ACC112 (cell line): ENCODE data around the gene LMO7.
"Not testable (repeated sequence)": the region's sequence is repeated elsewhere in the genome, so short reads cannot be mapped to it uniquely, and the experiment has no call there.

Experiments used
- H2AFZ ChIP-seq: fragments of 200-600 bp; sonication (generic); one replicate; pipeline ENCODE4 v1.6.0; 2017; ENCODE audit warnings: antibody characterized with exemption, low read length; ENCODE audit not compliant: unreplicated experiment
- H3K27ac ChIP-seq: fragments of 200-600 bp; sonication (generic); 2 replicates; pipeline ENCODE4 v1.5.1; 2014; ENCODE audit warnings: low read depth, mild to moderate bottlenecking, antibody characterized with exemption, low read length, moderate library complexity
- H3K27me3 ChIP-seq: fragments of 200-600 bp; sonication (generic); 2 replicates; pipeline ENCODE4 v1.6.1; 2014; ENCODE audit warnings: mild to moderate bottlenecking, antibody characterized with exemption, low read length, moderate library complexity, mixed read lengths; ENCODE audit not compliant: insufficient read depth
- H3K36me3 ChIP-seq: fragments of 200-600 bp; sonication (generic); 2 replicates; pipeline ENCODE4 v1.6.1; 2016; ENCODE audit warnings: mild to moderate bottlenecking, antibody characterized with exemption, low read length, moderate library complexity, mixed read lengths; ENCODE audit not compliant: insufficient read depth
- H3K4me1 ChIP-seq: fragments of 200-600 bp; sonication (generic); one replicate; pipeline ENCODE4 v1.6.1; 2016; ENCODE audit warnings: low read length, mixed read lengths; ENCODE audit not compliant: insufficient read depth, unreplicated experiment, control insufficient read depth
- H3K4me3 ChIP-seq: fragments of 200-600 bp; sonication (generic); 2 replicates; pipeline ENCODE4 v1.5.1; 2014; ENCODE audit warnings: mild to moderate bottlenecking, low read depth, low read length
- H3K79me2 ChIP-seq: fragments of 200-600 bp; sonication (generic); one replicate; pipeline ENCODE4 v1.6.0; 2016; ENCODE audit warnings: low read length; ENCODE audit not compliant: control insufficient read depth, unreplicated experiment, insufficient read depth

Gene LMO7

DNA sequence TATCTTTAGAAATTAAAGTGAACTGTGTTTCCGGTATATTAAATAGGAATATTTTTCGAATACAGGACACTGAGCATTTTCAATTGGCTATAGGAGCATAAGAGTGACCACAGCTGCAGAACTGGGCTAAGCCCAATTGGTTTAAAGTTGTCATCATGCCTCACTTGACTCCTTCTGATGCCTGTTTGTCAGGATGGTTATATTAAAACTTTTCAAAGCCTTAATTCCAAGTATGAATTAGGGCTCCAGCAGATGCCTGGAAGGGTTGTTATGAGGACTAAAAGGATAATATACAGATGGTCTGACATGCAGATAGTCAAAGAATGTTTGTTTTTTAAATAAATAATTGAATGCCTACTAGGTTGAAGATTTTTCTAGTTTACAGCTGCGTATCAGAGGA lies 100.0 kb downstream of the LMO7 start:
- H3K27ac ChIP-seq: no peak overlapping the region
- H3K36me3 ChIP-seq: no peaks in the 10 kb centered on the region
- peaks cover 39% of the 10 kb centered on the region for H3K79me2 ChIP-seq
- H3K4me1 ChIP-seq: peaks cover 15% of the 10 kb centered on the region
- no peaks in the 10 kb centered on the region for H3K27me3 ChIP-seq
- no peak overlapping the region for H2AFZ ChIP-seq
- no peak overlapping the region for H3K4me3 ChIP-seq

DNA sequence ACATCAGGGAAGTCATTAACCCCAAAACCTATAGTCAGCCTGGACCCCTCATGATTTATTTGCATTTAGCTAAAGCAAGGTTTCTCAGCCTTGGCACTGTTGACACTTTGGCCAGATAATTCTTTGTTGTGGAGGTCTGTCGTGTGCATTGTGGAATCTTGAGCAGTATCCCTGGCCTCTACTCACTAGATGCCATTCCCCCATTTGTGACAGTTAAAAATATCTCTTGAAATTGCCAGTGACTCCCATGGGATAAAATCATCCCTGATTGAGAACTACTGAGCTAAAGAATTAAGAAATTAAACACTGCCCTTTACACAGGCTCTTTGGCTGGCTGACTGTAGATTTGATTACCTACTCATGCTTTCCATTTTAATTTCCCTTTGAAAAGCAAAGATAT lies 102.7 kb downstream of the LMO7 start:
- peak overlapping the region; percentile 36; the same call in 1 of the 2 replicates for H3K27ac ChIP-seq
- no peaks in the 10 kb centered on the region for H3K27me3 ChIP-seq
- H2AFZ ChIP-seq: no peak overlapping the region
- H3K4me3 ChIP-seq: no peak overlapping the region
- H3K79me2 ChIP-seq: peaks cover 37% of the 10 kb centered on the region
- H3K36me3 ChIP-seq: 0 out of 2 replicates have a peak, but pooled peaks cover 7% of the 10 kb centered on the region
- peaks cover 15% of the 10 kb centered on the region for H3K4me1 ChIP-seq

GRCh38 chr13:75739244-75739868 lies 103.2 kb downstream of the LMO7 start:
- Histone ChIP-seq H3K79me2 (peaks cover 34% of the 10 kb centered on the region), H3K27ac (peak overlapping the region; percentile 36; the same call in 1 of the 2 replicates), H3K36me3 (0 out of 2 replicates have a peak, but pooled peaks cover 7% of the 10 kb centered on the region), H3K27me3 (no peaks in the 10 kb centered on the region), H3K4me3 (no peak overlapping the region), H3K4me1 (peaks cover 20% of the 10 kb centered on the region), H2AFZ (peak overlapping the region; percentile 18)

- Histone ChIP-seq H3K79me2 (peaks cover 33% of the 10 kb centered on the region), H2AFZ (no peak overlapping the region), H3K36me3 (0 out of 2 replicates have a peak, but pooled peaks cover 7% of the 10 kb centered on the region), H3K27me3 (no peaks in the 10 kb centered on the region), H3K27ac (no peak overlapping the region), H3K4me1 (peaks cover 20% of the 10 kb centered on the region), H3K4me3 (no peak overlapping the region)
Observed at GRCh38 chr13:75740031-75740430, 103.9 kb downstream of the LMO7 start.

- Histone ChIP-seq H3K4me1 (peaks cover 20% of the 10 kb centered on the region), H3K79me2 (peaks cover 23% of the 10 kb centered on the region)
- not testable (repeated sequence) for H2AFZ ChIP-seq, H3K4me3 ChIP-seq, H3K27ac ChIP-seq, H3K27me3 ChIP-seq, H3K36me3 ChIP-seq
Observed at GRCh38 chr13:75743072-75743471, 106.9 kb downstream of the LMO7 start.

DNA sequence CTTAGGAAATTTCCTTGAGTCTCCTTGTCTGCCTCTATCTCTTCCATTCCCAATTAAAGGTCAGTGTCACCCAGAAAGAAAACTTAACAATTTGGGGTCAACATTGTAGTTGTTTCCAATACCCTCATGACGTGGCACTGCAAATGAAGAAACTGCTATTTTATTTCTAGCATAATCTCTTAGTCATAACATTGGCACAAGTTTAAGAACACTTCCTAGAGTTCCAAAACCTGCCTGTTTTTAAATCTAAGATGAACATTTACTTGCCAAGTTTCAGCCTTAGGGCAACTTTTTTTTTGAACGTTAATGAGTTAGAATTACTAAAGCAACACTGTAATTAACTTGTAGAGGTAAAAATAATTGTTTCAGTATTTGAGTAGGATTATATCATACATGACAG lies 108.0 kb downstream of the LMO7 start:
- Histone ChIP-seq H3K79me2 (peaks cover 12% of the 10 kb centered on the region), H3K27me3 (no peaks in the 10 kb centered on the region), H2AFZ (no peak overlapping the region)

DNA sequence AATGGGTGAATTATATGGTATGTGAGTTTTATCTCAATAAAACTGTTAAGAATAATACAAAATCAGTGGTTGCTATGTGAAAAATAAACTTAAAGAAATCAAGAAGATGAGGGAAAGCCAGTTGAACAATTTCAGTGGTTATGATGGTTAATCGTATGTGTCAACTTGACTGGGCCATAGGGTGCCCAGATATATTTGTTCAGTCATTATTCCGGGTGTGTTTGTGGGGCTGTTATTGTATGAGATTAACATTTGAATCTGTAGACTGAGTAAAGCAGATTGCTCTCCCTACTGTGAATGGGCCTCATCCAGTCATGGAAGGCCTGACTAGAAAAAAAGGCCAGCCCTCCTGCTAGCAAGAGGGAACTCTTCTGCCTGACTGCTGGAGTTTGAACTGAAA lies 109.3 kb downstream of the LMO7 start:
- peaks cover 4% of the 10 kb centered on the region for H3K79me2 ChIP-seq
- no peaks in the 10 kb centered on the region for H3K27me3 ChIP-seq
- peaks cover 26% of the 10 kb centered on the region for H3K4me1 ChIP-seq
- no peak overlapping the region for H3K4me3 ChIP-seq
- H3K36me3 ChIP-seq: 0 out of 2 replicates have a peak, but pooled peaks cover 7% of the 10 kb centered on the region
- H2AFZ ChIP-seq: no peak overlapping the region
- no peak overlapping the region for H3K27ac ChIP-seq

More for the DNA sequence above, 108.0 kb downstream of the LMO7 start:
- H3K36me3 ChIP-seq: 0 out of 2 replicates have a peak, but pooled peaks cover 7% of the 10 kb centered on the region
- H3K27ac ChIP-seq: peak overlapping the region; percentile 12; the same call in 1 of the 2 replicates
- peaks cover 22% of the 10 kb centered on the region for H3K4me1 ChIP-seq
- H3K4me3 ChIP-seq: no peak overlapping the region

DNA sequence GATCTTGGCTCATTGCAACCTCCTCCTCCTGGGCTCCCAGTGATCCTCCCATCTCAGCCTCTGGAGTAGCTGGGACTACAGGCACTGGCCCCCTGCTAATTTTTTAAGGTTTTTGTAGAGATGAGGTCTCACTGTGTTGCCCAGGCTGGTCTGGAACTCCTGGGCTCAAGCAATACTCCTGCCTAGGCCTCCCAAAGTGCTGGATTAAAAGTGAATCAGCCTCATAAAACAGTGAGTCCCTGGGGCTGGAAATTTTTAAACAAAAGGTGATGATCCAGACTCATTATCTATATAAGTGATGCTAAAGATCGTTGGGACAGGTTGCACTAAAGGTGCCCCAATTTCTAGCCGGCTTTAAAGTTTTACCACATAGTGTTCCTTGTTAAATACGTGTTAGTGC lies 112.7 kb downstream of the LMO7 start:
- Histone ChIP-seq H2AFZ (no peak overlapping the region), H3K27me3 (no peaks in the 10 kb centered on the region), H3K4me3 (no peak overlapping the region), H3K79me2 (peaks cover 23% of the 10 kb centered on the region), H3K36me3 (0 out of 2 replicates have a peak, but pooled peaks cover 5% of the 10 kb centered on the region), H3K27ac (peak overlapping the region; percentile 40), H3K4me1 (peaks cover 33% of the 10 kb centered on the region)

DNA sequence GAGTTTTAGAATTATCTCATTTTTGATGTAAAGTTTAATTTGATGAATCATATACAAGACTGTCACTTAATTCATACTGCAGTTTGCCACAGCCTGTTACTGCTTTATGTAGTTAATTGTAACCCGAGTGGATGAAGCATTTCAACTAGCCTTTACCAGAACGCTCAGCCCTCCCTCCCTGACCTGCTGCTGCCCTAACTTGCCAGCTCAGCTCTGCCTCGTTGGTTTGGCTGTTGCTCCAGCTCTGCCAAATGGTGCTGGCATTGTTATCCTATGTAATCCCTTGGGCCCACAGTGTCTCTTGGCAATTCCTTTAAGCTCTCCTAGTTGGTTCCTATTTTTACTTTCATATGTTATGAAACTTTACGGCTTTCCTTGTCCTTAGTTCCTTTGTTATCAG lies 113.3 kb downstream of the LMO7 start:
- peaks cover 8% of the 10 kb centered on the region; the same call in 1 of the 2 replicates for H3K36me3 ChIP-seq
- H3K4me3 ChIP-seq: 0 out of 2 replicates have a peak overlapping the region, but pooled peaks have one; percentile 1
- H2AFZ ChIP-seq: peak overlapping the region; percentile 23
- H3K27ac ChIP-seq: peak overlapping the region; percentile 40
- peaks cover 26% of the 10 kb centered on the region for H3K79me2 ChIP-seq
- peaks cover 29% of the 10 kb centered on the region for H3K4me1 ChIP-seq
- no peaks in the 10 kb centered on the region for H3K27me3 ChIP-seq

DNA sequence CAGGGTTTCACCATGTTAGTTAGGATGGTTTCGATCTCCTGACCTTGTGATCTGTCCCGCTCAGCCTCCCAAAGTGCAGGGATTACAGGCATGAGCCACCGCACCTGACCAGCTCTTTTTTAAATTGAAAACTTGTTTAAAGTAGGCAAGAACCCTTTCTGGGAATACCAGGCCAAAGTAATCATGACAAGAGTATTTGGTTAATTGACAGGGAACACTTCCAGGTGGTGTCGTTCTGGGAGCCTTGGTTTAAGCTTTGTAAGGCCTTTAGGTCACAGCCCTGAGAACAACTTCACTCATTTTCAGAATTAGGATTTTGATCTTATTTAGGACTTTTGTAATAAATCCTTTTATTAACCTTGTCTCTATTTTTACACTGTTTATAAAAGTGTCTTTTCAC lies 115.2 kb downstream of the LMO7 start:
- Histone ChIP-seq H3K4me3 (no peak overlapping the region), H3K4me1 (peaks cover 29% of the 10 kb centered on the region), H3K36me3 (peaks cover 9% of the 10 kb centered on the region; the same call in 1 of the 2 replicates), H2AFZ (no peak overlapping the region), H3K27me3 (no peaks in the 10 kb centered on the region), H3K27ac (no peak overlapping the region), H3K79me2 (peaks cover 42% of the 10 kb centered on the region)

- H3K27me3 ChIP-seq: no peaks in the 10 kb centered on the region
- no peak overlapping the region for H3K4me3 ChIP-seq
- peaks cover 29% of the 10 kb centered on the region for H3K4me1 ChIP-seq
- no peak overlapping the region for H3K27ac ChIP-seq
- H2AFZ ChIP-seq: no peak overlapping the region
- peaks cover 50% of the 10 kb centered on the region for H3K79me2 ChIP-seq
- peaks cover 13% of the 10 kb centered on the region; the same call in 1 of the 2 replicates for H3K36me3 ChIP-seq
Observed at GRCh38 chr13:75752826-75753225, 116.7 kb downstream of the LMO7 start.
